Panc1 (cell line): ENCODE results near the gene GRAMD4.

Experiments
- CTCF ChIP-seq: fragments of 450-650 bp; IDR thresholded peaks from 2 replicates; pipeline ENCODE4 v1.5.1; 2017; ENCODE audit warnings: mild to moderate bottlenecking
- POLR2AphosphoS5 ChIP-seq: IDR thresholded peaks from 2 replicates; pipeline ENCODE4 v1.6.1; 2012; ENCODE audit warnings: mild to moderate bottlenecking, low read depth, low read length, moderate library complexity
- REST ChIP-seq, 2 experiments: IDR thresholded peaks; 2 replicates each; pipeline ENCODE4 v1.6.1; 2011 to 2012; ENCODE audit warnings: low read depth in 2 of 2, control low read depth in 1 of 2, low read length in 1 of 2, mild to moderate bottlenecking in 1 of 2, moderate library complexity in 1 of 2; ENCODE audit not compliant: insufficient read depth in 1 of 2
- TCF7L2 ChIP-seq: IDR thresholded peaks from 2 replicates; pipeline ENCODE4 v1.6.1; 2011; ENCODE audit warnings: mild to moderate bottlenecking, low read depth, low read length, inconsistent platforms

DNA sequence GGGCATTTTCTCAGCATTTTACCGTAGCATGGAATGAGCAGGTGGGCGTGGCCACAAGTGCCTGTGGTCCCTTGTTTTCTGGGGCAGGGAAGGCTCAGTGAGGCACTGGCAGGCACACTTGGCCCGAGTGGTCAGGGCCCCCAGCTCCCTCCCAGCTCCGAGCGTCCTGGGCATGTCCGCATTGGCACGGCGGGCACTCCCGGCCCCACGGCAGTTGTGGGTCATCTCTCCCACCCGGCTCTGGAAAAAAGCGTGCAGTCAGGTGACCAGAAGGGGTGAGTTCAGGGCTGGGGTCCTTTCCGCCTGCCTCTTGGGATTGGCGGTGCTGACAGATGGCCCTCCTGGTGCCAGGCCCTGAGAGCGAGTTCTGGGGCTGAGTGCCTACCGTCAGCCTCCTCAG lies 55.8 kb downstream of the GRAMD4 start:
- TF ChIP-seq CTCF = no peak
- TF ChIP-seq POLR2AphosphoS5 = no peak
- no peak for TF ChIP-seq REST (IDR thresholded peaks at IDR 0.05; ENCODE audit: insufficient read depth in 1 of 2, low read depth in 2 of 2, low read length in 1 of 2)
- TF ChIP-seq TCF7L2 = no peak
